HepG2 (cell line): ENCODE results near the gene ZSCAN31. TPM values are rescaled to one million over a fixed set of nuclear protein-coding genes. Genes with fewer than 3 reads are reported as not detected.

Experiments used
- JDP2 ChIP-seq: sonication (generic); formaldehyde crosslinking; IDR thresholded peaks from 2 replicates; pipeline ENCODE4 v1.8.1; 2022; ENCODE audit warnings: missing genetic modification reagents, borderline replicate concordance
- KDM3A ChIP-seq: IDR thresholded peaks from 2 replicates; pipeline ENCODE4 v1.6.1; 2018; ENCODE audit warnings: low read depth, missing compliant biosample characterization
- MXD4 ChIP-seq: IDR thresholded peaks from 2 replicates; pipeline ENCODE4 v1.6.1; 2016; ENCODE audit warnings: mild to moderate bottlenecking, missing biosample characterization, missing genetic modification reagents
- NFE2L1 ChIP-seq: sonication (generic); formaldehyde crosslinking; IDR thresholded peaks from 2 replicates; pipeline ENCODE4 v1.4.0; 2020; ENCODE audit warnings: missing genetic modification reagents, mild to moderate bottlenecking, borderline replicate concordance
- NKX3-1 ChIP-seq: sonication (generic); formaldehyde crosslinking; IDR thresholded peaks from 2 replicates; pipeline ENCODE4 v1.5.0; 2020; ENCODE audit warnings: missing genetic modification reagents
- SALL2 ChIP-seq: sonication (generic); formaldehyde crosslinking; IDR thresholded peaks from 2 replicates; pipeline ENCODE4 v1.8.1; 2023; ENCODE audit warnings: mild to moderate bottlenecking, missing genetic modification reagents, inconsistent platforms
- SMAD1 ChIP-seq: sonication (generic); formaldehyde crosslinking; IDR thresholded peaks from 2 replicates; pipeline ENCODE4 v1.4.0; 2020; ENCODE audit warnings: missing genetic modification reagents, low read depth, mild to moderate bottlenecking, borderline replicate concordance
- SP5 ChIP-seq: IDR thresholded peaks from 2 replicates; pipeline ENCODE4 v1.6.1; 2016; ENCODE audit warnings: low read depth, borderline replicate concordance
- SYNCRIP ChIP-seq: fragments of 200-400 bp; formaldehyde crosslinking; IDR thresholded peaks from 2 replicates; pipeline ENCODE4 v1.6.1; 2018; ENCODE audit warnings: mild to moderate bottlenecking, low read depth, low read length; ENCODE audit not compliant: insufficient read depth
- TCF12 ChIP-seq, 2 experiments: fragments of 450-650 bp in 1 of 2; sonication (generic) in 1 of 2; formaldehyde crosslinking in 1 of 2; IDR thresholded peaks; 2 replicates each; pipeline versions ENCODE4 v1.6.1 to v1.8.0; 2017 to 2022; ENCODE audit warnings: antibody characterized with exemption in 1 of 2, mild to moderate bottlenecking in 1 of 2, missing genetic modification reagents in 1 of 2, moderate library complexity in 1 of 2
- ZBTB8A ChIP-seq: sonication (generic); formaldehyde crosslinking; IDR thresholded peaks from 2 replicates; pipeline ENCODE4 v1.4.0; 2020; ENCODE audit warnings: mild to moderate bottlenecking, low read depth, missing genetic modification reagents, borderline replicate concordance
- ZNF124 ChIP-seq: sonication (generic); formaldehyde crosslinking; IDR thresholded peaks from 2 replicates; pipeline ENCODE4 v1.4.0; 2020; ENCODE audit warnings: missing genetic modification reagents
- ZNF253 ChIP-seq: sonication (generic); formaldehyde crosslinking; IDR thresholded peaks from 2 replicates; pipeline ENCODE4 v1.8.0; 2022; ENCODE audit warnings: mild to moderate bottlenecking, missing genetic modification reagents, borderline replicate concordance
- ZNF33A ChIP-seq: sonication (generic); formaldehyde crosslinking; IDR thresholded peaks from 2 replicates; pipeline ENCODE4 v1.5.1; 2020; ENCODE audit warnings: missing genetic modification reagents, mild to moderate bottlenecking, moderate library complexity, borderline replicate concordance
- ZNF773 ChIP-seq: sonication (generic); formaldehyde crosslinking; IDR thresholded peaks from 2 replicates; pipeline ENCODE4 v1.4.0; 2020; ENCODE audit warnings: missing genetic modification reagents, borderline replicate concordance
- ZNF792 ChIP-seq: IDR thresholded peaks from 2 replicates; pipeline ENCODE4 v1.6.1; 2016
- polyA plus RNA-seq, 8 experiments: library from polyadenylated mRNA; depleted of rRNA in 3 of 8; stranded (reverse) in 7 of 8; unstranded in 1 of 8; fragments of >200 nt; fragmentation: Illumina TruSeq in 4 of 8; extraction: Trizol in 4 of 8; gene quantifications; 2 replicates each; pipeline versions ENCODE4 v1.2.1 to v1.2.3, GENCODE V29; 2011 to 2016; ENCODE audit warnings: low read depth in 4 of 8, missing spikeins in 1 of 8, mixed read lengths in 1 of 8; ENCODE audit not compliant: insufficient read depth in 1 of 8
- total RNA-seq, 5 experiments: library from RNA; depleted of rRNA; stranded (reverse); fragments of >200 nt; fragmentation: Illumina TruSeq; extraction: Trizol; gene quantifications; 2 replicates each; pipeline ENCODE4 v1.2.3, GENCODE V29; 2016; ENCODE audit warnings: low read depth in 1 of 5
- TF ChIP-seq, protein P1 (sequence below): IDR thresholded peaks from 2 replicates; pipeline ENCODE4 v1.6.1; 2016; ENCODE audit warnings: missing compliant biosample characterization, missing genetic modification reagents, borderline replicate concordance
- TF ChIP-seq, protein P2 (sequence below): sonication (generic); formaldehyde crosslinking; IDR thresholded peaks from 2 replicates; pipeline ENCODE4 v1.4.0; 2020; ENCODE audit warnings: missing genetic modification reagents; ENCODE audit errors: not compliant biosample characterization
- TF ChIP-seq, protein P3 (sequence below): sonication (generic); formaldehyde crosslinking; IDR thresholded peaks from 2 replicates; pipeline ENCODE4 v1.4.0; 2020; ENCODE audit warnings: low read depth, mild to moderate bottlenecking, missing genetic modification reagents
- TF ChIP-seq, protein P4 (sequence below): IDR thresholded peaks from 2 replicates; pipeline ENCODE4 v1.6.1; 2016; ENCODE audit warnings: missing biosample characterization, missing genetic modification reagents, low read depth

The ZSCAN31 gene
- total and polyA plus RNA-seq, 2 of the 13 experiments (the other 11 are each of a cell fraction or from before 2014, with no cell fraction given): 5.3 to 6.2 TPM

DNA sequence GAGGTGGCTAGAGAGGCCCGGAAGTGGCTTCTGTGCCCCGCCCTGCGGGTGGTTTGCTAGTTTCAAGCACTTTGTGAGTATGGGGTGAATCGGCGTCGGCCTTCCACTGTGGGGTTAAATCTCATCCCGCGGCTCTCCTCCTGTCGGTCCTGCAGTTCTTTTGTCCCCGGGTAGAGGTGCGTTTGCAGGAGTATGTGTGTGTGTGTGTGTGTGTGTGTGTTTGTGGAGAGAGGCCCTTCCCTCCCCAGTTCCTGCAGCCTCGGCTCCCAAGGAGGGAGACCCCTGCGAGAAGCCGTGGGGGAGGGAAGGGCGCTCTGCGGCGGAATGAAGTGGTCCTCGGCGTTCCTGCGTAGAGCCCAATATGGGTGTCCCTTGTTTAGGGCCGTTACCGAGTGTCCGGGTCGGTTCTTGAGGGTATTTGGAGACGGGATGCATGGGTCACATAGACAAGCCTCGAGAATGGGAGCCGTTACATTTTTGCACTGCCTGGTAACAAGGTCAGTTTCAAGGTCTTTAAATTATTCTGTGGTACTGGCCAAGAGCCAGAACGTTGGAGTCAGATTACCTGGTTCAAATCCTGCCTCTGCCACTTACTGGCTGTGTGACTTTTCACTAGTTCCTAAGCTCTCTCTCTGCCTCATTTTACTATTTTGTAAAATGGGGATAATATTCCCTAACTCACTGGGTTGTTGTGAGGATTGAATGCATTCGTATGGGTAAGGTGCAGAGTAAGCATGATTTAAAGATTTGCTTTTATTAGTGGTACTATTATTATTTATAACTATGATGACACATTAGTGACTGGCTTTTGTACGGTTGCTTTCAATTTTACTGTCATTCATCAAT lies 14.2 kb upstream of the ZSCAN31 start, which contains the start of gene ZKSCAN3 (continued):
- TF ChIP-seq, protein P1, sequence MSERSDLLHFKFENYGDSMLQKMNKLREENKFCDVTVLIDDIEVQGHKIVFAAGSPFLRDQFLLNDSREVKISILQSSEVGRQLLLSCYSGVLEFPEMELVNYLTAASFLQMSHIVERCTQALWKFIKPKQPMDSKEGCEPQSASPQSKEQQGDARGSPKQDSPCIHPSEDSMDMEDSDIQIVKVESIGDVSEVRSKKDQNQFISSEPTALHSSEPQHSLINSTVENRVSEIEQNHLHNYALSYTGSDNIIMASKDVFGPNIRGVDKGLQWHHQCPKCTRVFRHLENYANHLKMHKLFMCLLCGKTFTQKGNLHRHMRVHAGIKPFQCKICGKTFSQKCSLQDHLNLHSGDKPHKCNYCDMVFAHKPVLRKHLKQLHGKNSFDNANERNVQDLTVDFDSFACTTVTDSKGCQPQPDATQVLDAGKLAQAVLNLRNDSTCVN: peak; percentile 71
- TF ChIP-seq ZNF792 (CRISPR knock-in tag): peak; percentile 84; the same call in 1 of the 2 replicates
- TF ChIP-seq MXD4: peak; percentile 58; the same call in 1 of the 2 replicates
- no peak for TF ChIP-seq ZNF124 (CRISPR knock-in tag)
- TF ChIP-seq NFE2L1: no peak
- no peak for TF ChIP-seq TCF12 (IDR thresholded peaks at IDR 0.05)
- 0 out of 2 replicates have a peak, but pooled peaks have one; percentile 31 for TF ChIP-seq TCF12 (CRISPR knock-in tag; IDR thresholded peaks at IDR 0.05)
- peak; percentile 91; the same call in 1 of the 2 replicates for TF ChIP-seq ZNF33A (CRISPR knock-in tag)
- 0 out of 2 replicates have a peak, but pooled peaks have one; percentile 79 for TF ChIP-seq ZBTB8A (CRISPR knock-in tag)
- 0 out of 2 replicates have a peak, but pooled peaks have one; percentile 58 for TF ChIP-seq SMAD1
- TF ChIP-seq, protein P2, sequence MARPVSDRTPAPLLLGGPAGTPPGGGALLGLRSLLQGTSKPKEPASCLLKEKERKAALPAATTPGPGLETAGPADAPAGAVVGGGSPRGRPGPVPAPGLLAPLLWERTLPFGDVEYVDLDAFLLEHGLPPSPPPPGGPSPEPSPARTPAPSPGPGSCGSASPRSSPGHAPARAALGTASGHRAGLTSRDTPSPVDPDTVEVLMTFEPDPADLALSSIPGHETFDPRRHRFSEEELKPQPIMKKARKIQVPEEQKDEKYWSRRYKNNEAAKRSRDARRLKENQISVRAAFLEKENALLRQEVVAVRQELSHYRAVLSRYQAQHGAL: no peak
- TF ChIP-seq SP5 (CRISPR knock-in tag): peak; percentile 89
- TF ChIP-seq, protein P3, sequence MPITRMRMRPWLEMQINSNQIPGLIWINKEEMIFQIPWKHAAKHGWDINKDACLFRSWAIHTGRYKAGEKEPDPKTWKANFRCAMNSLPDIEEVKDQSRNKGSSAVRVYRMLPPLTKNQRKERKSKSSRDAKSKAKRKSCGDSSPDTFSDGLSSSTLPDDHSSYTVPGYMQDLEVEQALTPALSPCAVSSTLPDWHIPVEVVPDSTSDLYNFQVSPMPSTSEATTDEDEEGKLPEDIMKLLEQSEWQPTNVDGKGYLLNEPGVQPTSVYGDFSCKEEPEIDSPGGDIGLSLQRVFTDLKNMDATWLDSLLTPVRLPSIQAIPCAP: no peak
- TF ChIP-seq ZNF773 (CRISPR knock-in tag): no peak
- no peak; the same call in 1 of the 2 replicates for TF ChIP-seq JDP2 (CRISPR knock-in tag)
- 0 out of 2 replicates have a peak, but pooled peaks have one; percentile 59 for TF ChIP-seq KDM3A
- TF ChIP-seq NKX3-1 (CRISPR knock-in tag): 0 out of 2 replicates have a peak, but pooled peaks have one; percentile 21
- TF ChIP-seq, protein P4, sequence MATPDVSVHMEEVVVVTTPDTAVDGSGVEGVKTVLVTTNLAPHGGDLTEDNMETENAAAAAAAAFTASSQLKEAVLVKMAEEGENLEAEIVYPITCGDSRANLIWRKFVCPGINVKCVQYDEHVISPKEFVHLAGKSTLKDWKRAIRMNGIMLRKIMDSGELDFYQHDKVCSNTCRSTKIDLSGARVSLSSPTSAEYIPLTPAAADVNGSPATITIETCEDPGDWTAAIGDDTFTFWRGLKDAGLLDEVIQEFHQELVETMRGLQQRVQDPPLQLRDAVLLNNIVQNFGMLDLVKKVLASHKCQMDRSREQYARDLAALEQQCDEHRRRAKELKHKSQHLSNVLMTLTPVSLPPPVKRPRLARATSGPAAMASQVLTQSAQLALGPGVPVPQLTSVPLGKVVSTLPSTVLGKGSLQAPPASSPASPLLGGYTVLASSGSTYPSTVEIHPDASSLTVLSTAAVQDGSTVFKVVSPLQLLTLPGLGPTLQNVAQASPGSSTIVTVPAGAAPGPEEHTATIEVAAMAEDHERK (CRISPR knock-in tag): no peak
- peak; percentile 64; the same call in 1 of the 2 replicates for TF ChIP-seq SALL2 (CRISPR knock-in tag)
- TF ChIP-seq SYNCRIP: no peak
- TF ChIP-seq ZNF253 (CRISPR knock-in tag): 0 out of 2 replicates have a peak, but pooled peaks have one; percentile 63
